ENCODE data around the gene CNN1.
A peak's percentile ranks its signal among the peaks of the same experiment; 100 is the strongest.
"Not testable (repeated sequence)": the region's sequence is repeated elsewhere in the genome, so short reads cannot be mapped to it uniquely, and the experiment has no call there.

The CNN1 gene

GRCh38 chr19:11581740-11582139 is 43.1 kb downstream of the CNN1 start:
- WGBS, 2 experiments: 65 to 70% methylated on average over 3 of the region's 3 CpGs
- Histone ChIP-seq H3K4me1 (ENCODE audit: control insufficient read depth, insufficient read depth, low read length) (no peaks in the 10 kb centered on the region), H3K36me3 (ENCODE audit: control insufficient read depth, insufficient read depth, low read length) (no peaks in the 10 kb centered on the region), H3K4me3 (ENCODE audit: insufficient read depth, low read depth, low read length) (no peak overlapping the region), H3K27me3 (ENCODE audit: control insufficient read depth, insufficient read depth, low read length, poor library complexity, severe bottlenecking) (no peaks in the 10 kb centered on the region), H3K9me3 (ENCODE audit: control insufficient read depth, low read length) (no peaks in the 10 kb centered on the region), H3K27ac (ENCODE audit: insufficient read depth, low read depth, low read length, poor library complexity, severe bottlenecking) (no peak overlapping the region)

DNA sequence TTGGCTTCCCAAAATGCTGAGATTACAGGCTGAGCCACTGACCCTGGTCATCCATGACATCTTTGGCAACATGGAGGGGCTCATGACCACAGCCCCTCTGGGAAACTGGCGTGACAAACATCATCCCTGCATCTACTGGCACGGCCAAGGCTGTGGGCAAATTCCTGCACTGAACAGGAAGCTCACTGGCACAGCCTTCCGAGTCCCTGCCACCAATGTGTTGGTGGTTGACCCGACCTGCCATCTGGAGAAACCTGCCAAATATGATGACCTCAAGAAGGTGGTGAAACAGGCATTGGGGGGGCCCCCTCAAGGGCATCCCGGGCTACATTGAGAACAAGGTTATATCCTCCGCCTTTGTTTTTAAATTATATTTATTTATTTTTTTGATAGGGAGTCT is 47.7 kb downstream of the CNN1 start:
- Histone ChIP-seq H3K27ac (ENCODE audit: insufficient read depth, low read depth, low read length, poor library complexity, severe bottlenecking) (no peak overlapping the region), H3K9me3 (ENCODE audit: control insufficient read depth, low read length) (no peaks in the 10 kb centered on the region), H3K27me3 (ENCODE audit: control insufficient read depth, insufficient read depth, low read length, poor library complexity, severe bottlenecking) (no peaks in the 10 kb centered on the region), H3K4me3 (ENCODE audit: insufficient read depth, low read depth, low read length) (no peak overlapping the region), H3K36me3 (ENCODE audit: control insufficient read depth, insufficient read depth, low read length) (no peaks in the 10 kb centered on the region), H3K4me1 (ENCODE audit: control insufficient read depth, insufficient read depth, low read length) (no peaks in the 10 kb centered on the region)
- WGBS, 2 experiments: 90 to 93% methylated on average over 4 to 6 of the region's 6 CpGs

GRCh38 chr19:11587302-11587974 is 48.8 kb downstream of the CNN1 start:
- Histone ChIP-seq H3K27me3 (ENCODE audit: control insufficient read depth, insufficient read depth, low read length, poor library complexity, severe bottlenecking) (no peaks in the 10 kb centered on the region), H3K4me3 (ENCODE audit: insufficient read depth, low read depth, low read length) (no peak overlapping the region), H3K27ac (ENCODE audit: insufficient read depth, low read depth, low read length, poor library complexity, severe bottlenecking) (no peak overlapping the region), H3K4me1 (ENCODE audit: control insufficient read depth, insufficient read depth, low read length) (no peaks in the 10 kb centered on the region), H3K36me3 (ENCODE audit: control insufficient read depth, insufficient read depth, low read length) (no peaks in the 10 kb centered on the region), H3K9me3 (ENCODE audit: control insufficient read depth, low read length) (no peaks in the 10 kb centered on the region)
- WGBS, 2 experiments: 6 to 12% methylated on average over 6 to 7 of the region's 7 CpGs

DNA sequence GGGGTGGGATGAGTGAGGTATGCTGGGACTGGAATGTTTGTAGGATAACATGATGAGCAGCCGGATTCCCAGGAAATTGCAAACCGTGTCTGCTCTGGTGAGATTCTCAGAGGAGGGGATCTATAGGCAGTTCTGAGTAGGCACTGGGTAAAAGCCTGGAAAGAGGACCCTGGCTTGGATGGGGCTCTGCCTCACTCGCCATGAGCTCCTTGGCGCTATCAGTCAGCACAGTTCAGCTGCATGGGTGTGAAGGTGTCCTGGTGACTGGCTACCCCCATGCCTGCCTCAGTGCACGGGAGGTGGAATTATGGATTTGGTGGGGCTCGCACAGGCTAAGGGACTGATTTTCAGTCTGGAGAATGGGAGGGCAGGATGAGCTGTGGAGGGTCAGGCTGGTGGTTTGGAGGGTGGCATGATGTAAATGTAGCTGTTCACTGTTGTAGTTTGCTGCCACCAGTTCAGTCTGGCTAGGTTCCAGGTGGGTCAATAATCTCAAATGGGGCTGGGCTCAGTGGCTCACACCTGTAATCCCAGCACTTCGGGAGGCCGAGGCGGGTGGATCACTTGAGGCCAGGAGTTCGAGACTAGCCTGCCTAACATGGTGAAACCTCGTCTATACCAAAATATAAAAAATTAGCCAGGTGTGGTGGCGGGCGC is 49.5 kb downstream of the CNN1 start:
- Histone ChIP-seq H3K9me3 (ENCODE audit: control insufficient read depth, low read length) (no peaks in the 10 kb centered on the region), H3K4me1 (ENCODE audit: control insufficient read depth, insufficient read depth, low read length) (no peaks in the 10 kb centered on the region), H3K36me3 (ENCODE audit: control insufficient read depth, insufficient read depth, low read length) (no peaks in the 10 kb centered on the region), H3K27ac (ENCODE audit: insufficient read depth, low read depth, low read length, poor library complexity, severe bottlenecking) (no peak overlapping the region), H3K27me3 (ENCODE audit: control insufficient read depth, insufficient read depth, low read length, poor library complexity, severe bottlenecking) (no peaks in the 10 kb centered on the region), H3K4me3 (ENCODE audit: insufficient read depth, low read depth, low read length) (no peak overlapping the region)
- 88% methylated on average over 13 of the region's 13 CpGs for WGBS, 2 experiments

DNA sequence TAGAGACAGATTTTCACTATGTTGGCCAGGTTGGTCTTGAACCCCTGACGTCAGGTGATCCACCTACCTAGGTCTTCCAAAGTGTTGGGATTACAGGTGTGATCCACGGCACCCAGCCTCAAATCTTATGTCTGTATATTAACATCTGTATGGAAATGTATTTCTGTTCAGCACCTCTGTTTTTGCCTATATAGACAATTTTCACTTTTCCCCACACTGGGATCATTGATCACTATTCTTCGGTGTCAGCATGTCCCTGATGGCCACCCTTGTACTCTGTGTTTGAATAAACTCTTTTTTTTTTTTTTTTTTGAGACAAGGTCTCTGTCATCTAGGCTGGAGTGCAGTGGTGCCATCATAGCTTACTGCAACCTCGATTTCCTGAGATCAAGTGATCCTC is 55.4 kb downstream of the CNN1 start:
- Histone ChIP-seq H3K9me3 (ENCODE audit: control insufficient read depth, low read length) (no peaks in the 10 kb centered on the region), H3K27me3 (ENCODE audit: control insufficient read depth, insufficient read depth, low read length, poor library complexity, severe bottlenecking) (no peaks in the 10 kb centered on the region), H3K27ac (ENCODE audit: insufficient read depth, low read depth, low read length, poor library complexity, severe bottlenecking) (no peak overlapping the region), H3K4me3 (ENCODE audit: insufficient read depth, low read depth, low read length) (no peak overlapping the region), H3K4me1 (ENCODE audit: control insufficient read depth, insufficient read depth, low read length) (no peaks in the 10 kb centered on the region), H3K36me3 (ENCODE audit: control insufficient read depth, insufficient read depth, low read length) (no peaks in the 10 kb centered on the region)
- 90 to 96% methylated on average over 4 of the region's 4 CpGs for WGBS, 2 experiments

- no peaks in the 10 kb centered on the region for H3K36me3 ChIP-seq (ENCODE audit: control insufficient read depth, insufficient read depth, low read length)
- no peak overlapping the region for H3K27ac ChIP-seq (ENCODE audit: insufficient read depth, low read depth, low read length, poor library complexity, severe bottlenecking)
- no peaks in the 10 kb centered on the region for H3K9me3 ChIP-seq (ENCODE audit: control insufficient read depth, low read length)
- WGBS, 2 experiments: 93 to 95% methylated on average over 10 of the region's 10 CpGs
- no peaks in the 10 kb centered on the region for H3K4me1 ChIP-seq (ENCODE audit: control insufficient read depth, insufficient read depth, low read length)
- H3K4me3 ChIP-seq (ENCODE audit: insufficient read depth, low read depth, low read length): no peak overlapping the region
- H3K27me3 ChIP-seq (ENCODE audit: control insufficient read depth, insufficient read depth, low read length, poor library complexity, severe bottlenecking): no peaks in the 10 kb centered on the region
These were observed 57.5 kb downstream of the CNN1 start for GRCh38 chr19:11596156-11596555.

GRCh38 chr19:11597202-11598102 is 58.8 kb downstream of the CNN1 start, which contains the start of gene ZNF627:
Gene ZNF627 (plus strand): TSS chr19:11597483. CDS start chr19:11597628, 145 bp downstream.
- Histone ChIP-seq H3K4me1 (ENCODE audit: control insufficient read depth, insufficient read depth, low read length) (no peaks in the 10 kb centered on the region), H3K27me3 (ENCODE audit: control insufficient read depth, insufficient read depth, low read length, poor library complexity, severe bottlenecking) (no peaks in the 10 kb centered on the region), H3K36me3 (ENCODE audit: control insufficient read depth, insufficient read depth, low read length) (peaks cover 2% of the 10 kb centered on the region), H3K9me3 (ENCODE audit: control insufficient read depth, low read length) (no peaks in the 10 kb centered on the region), H3K4me3 (ENCODE audit: insufficient read depth, low read depth, low read length) (peak within 1 kb of the TSS; percentile 74), H3K27ac (ENCODE audit: insufficient read depth, low read depth, low read length, poor library complexity, severe bottlenecking) (peak within 1 kb of the TSS; percentile 98)
- 1% methylated on average over 67 of the region's 67 CpGs for WGBS, 2 experiments

DNA sequence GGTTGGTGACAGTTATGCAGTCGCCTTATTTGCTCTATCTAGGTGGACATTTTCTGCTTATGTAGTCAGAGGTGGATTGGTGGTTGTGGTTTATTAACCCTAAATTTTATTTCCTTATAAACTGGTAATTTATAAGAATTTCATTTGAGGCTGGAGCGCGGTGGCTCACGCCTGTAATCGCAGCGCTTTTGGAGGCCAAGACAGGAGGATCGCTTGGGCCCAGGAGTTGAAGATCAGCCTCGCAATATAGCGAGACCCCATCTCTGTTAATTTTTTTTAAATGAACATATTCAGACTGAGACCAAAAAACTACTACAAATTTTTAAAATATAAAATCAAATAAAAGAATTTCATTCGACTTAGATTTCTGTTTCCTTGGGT is 59.4 kb downstream of the CNN1 start:
- peak overlapping the region; percentile 74 for H3K4me3 ChIP-seq (ENCODE audit: insufficient read depth, low read depth, low read length)
- no peaks in the 10 kb centered on the region for H3K4me1 ChIP-seq (ENCODE audit: control insufficient read depth, insufficient read depth, low read length)
- no peaks in the 10 kb centered on the region for H3K9me3 ChIP-seq (ENCODE audit: control insufficient read depth, low read length)
- WGBS, 2 experiments: 55 to 61% methylated on average over 10 of the region's 10 CpGs
- H3K36me3 ChIP-seq (ENCODE audit: control insufficient read depth, insufficient read depth, low read length): peaks cover 8% of the 10 kb centered on the region
- H3K27me3 ChIP-seq (ENCODE audit: control insufficient read depth, insufficient read depth, low read length, poor library complexity, severe bottlenecking): no peaks in the 10 kb centered on the region
- H3K27ac ChIP-seq (ENCODE audit: insufficient read depth, low read depth, low read length, poor library complexity, severe bottlenecking): peak overlapping the region; percentile 98

- Histone ChIP-seq H3K36me3 (ENCODE audit: control insufficient read depth, insufficient read depth, low read length) (peaks cover 14% of the 10 kb centered on the region), H3K27me3 (ENCODE audit: control insufficient read depth, insufficient read depth, low read length, poor library complexity, severe bottlenecking) (no peaks in the 10 kb centered on the region), H3K9me3 (ENCODE audit: control insufficient read depth, low read length) (no peaks in the 10 kb centered on the region), H3K4me3 (ENCODE audit: insufficient read depth, low read depth, low read length) (peak overlapping the region; percentile 74), H3K27ac (ENCODE audit: insufficient read depth, low read depth, low read length, poor library complexity, severe bottlenecking) (no peak overlapping the region), H3K4me1 (ENCODE audit: control insufficient read depth, insufficient read depth, low read length) (no peaks in the 10 kb centered on the region)
- 94 to 95% methylated on average over 2 of the region's 2 CpGs for WGBS, 2 experiments
These were observed 60.1 kb downstream of the CNN1 start for GRCh38 chr19:11598746-11599145.

- not testable (repeated sequence) for H3K27me3 ChIP-seq (ENCODE audit: control insufficient read depth, insufficient read depth, low read length, poor library complexity, severe bottlenecking); H3K4me1 ChIP-seq (ENCODE audit: control insufficient read depth, insufficient read depth, low read length); H3K4me3 ChIP-seq (ENCODE audit: insufficient read depth, low read depth, low read length); H3K9me3 ChIP-seq (ENCODE audit: control insufficient read depth, low read length); H3K27ac ChIP-seq (ENCODE audit: insufficient read depth, low read depth, low read length, poor library complexity, severe bottlenecking)
- peaks cover 23% of the 10 kb centered on the region for H3K36me3 ChIP-seq (ENCODE audit: control insufficient read depth, insufficient read depth, low read length)
- WGBS, 2 experiments: 95 to 96% methylated on average over 8 of the region's 8 CpGs
These were observed 61.1 kb downstream of the CNN1 start for GRCh38 chr19:11599704-11600103.
